PFSK-1 (cell line): ENCODE data around the gene TNFAIP1.

Experiments
- FOXP2 ChIP-seq: optimal IDR thresholded peaks from 2 replicates; pipeline ENCODE3; 2011; ENCODE audit warnings: borderline replicate concordance, control low read depth, inconsistent platforms; ENCODE audit not compliant: insufficient read depth; ENCODE audit errors: extremely low read length, extremely low read depth
- POLR2AphosphoS5 ChIP-seq: IDR thresholded peaks from 2 replicates; pipeline ENCODE4 v1.6.1; 2012; ENCODE audit warnings: low read depth, mild to moderate bottlenecking, control low read depth, low read length, moderate library complexity
- REST ChIP-seq, 2 experiments: IDR thresholded peaks; 2 replicates each; pipeline versions ENCODE4 v1.6.1 to v1.8.0; 2011 to 2012; ENCODE audit warnings: low read depth in 2 of 2, low read length in 2 of 2, control low read depth in 1 of 2, inconsistent platforms in 1 of 2, mild to moderate bottlenecking in 1 of 2, moderate library complexity in 1 of 2; ENCODE audit not compliant: insufficient read depth in 1 of 2
- SIN3A ChIP-seq: IDR thresholded peaks from 2 replicates; pipeline ENCODE4 v1.6.1; 2012; ENCODE audit warnings: mild to moderate bottlenecking, low read length, moderate library complexity, borderline replicate concordance; ENCODE audit not compliant: insufficient read depth
- TAF1 ChIP-seq: IDR thresholded peaks from 2 replicates; pipeline ENCODE4 v1.6.1; 2012; ENCODE audit warnings: low read length, control low read depth, borderline replicate concordance; ENCODE audit not compliant: insufficient read depth

Gene TNFAIP1

GRCh38 chr17:28365487-28365886 is 29.9 kb downstream of the TNFAIP1 start:
- no peak for TF ChIP-seq TAF1
- TF ChIP-seq SIN3A = no peak
- no peak for TF ChIP-seq REST (IDR thresholded peaks at IDR 0.05; ENCODE audit: insufficient read depth in 1 of 2, low read depth in 2 of 2, low read length in 2 of 2)
- TF ChIP-seq POLR2AphosphoS5 = no peak
- TF ChIP-seq FOXP2 = no peak

- TF ChIP-seq SIN3A = no peak
- no peak for TF ChIP-seq FOXP2
- no peak for TF ChIP-seq REST (IDR thresholded peaks at IDR 0.05; ENCODE audit: insufficient read depth in 1 of 2, low read depth in 2 of 2, low read length in 2 of 2)
- TF ChIP-seq TAF1 = no peak
- TF ChIP-seq POLR2AphosphoS5 = no peak
These were observed 31.0 kb downstream of the TNFAIP1 start for GRCh38 chr17:28366605-28367004.

GRCh38 chr17:28367641-28368305 is 32.2 kb downstream of the TNFAIP1 start:
- no peak for TF ChIP-seq TAF1
- TF ChIP-seq POLR2AphosphoS5 = no peak
- no peak for TF ChIP-seq SIN3A
- TF ChIP-seq REST (IDR thresholded peaks at IDR 0.05; ENCODE audit: insufficient read depth in 1 of 2, low read depth in 2 of 2, low read length in 2 of 2) = no peak
- no peak for TF ChIP-seq FOXP2

GRCh38 chr17:28368306-28368831 is 32.8 kb downstream of the TNFAIP1 start:
- no peak for TF ChIP-seq REST (IDR thresholded peaks at IDR 0.05; ENCODE audit: insufficient read depth in 1 of 2, low read depth in 2 of 2, low read length in 2 of 2)
- no peak for TF ChIP-seq FOXP2
- no peak for TF ChIP-seq SIN3A
- no peak for TF ChIP-seq POLR2AphosphoS5
- TF ChIP-seq TAF1 = no peak
